GM12865 (cell line): ENCODE measurements around the gene CCDC122.

Experiments used
- DNase-seq: peaks from one replicate; pipeline ENCODE4 v3.0.0; 2010; ENCODE audit warnings: low read depth
- H3K4me3 ChIP-seq: 2 replicates; pipeline ENCODE4 v1.5.1; 2011; ENCODE audit warnings: mild to moderate bottlenecking, low read depth, low read length, control low read depth
- TF ChIP-seq, protein P1 (sequence below): IDR thresholded peaks from 2 replicates; pipeline ENCODE4 v1.5.1; 2011; ENCODE audit warnings: low read length, control low read depth, low read depth, inconsistent platforms; ENCODE audit not compliant: insufficient read depth; ENCODE audit errors: missing control alignments

Gene CCDC122

DNA sequence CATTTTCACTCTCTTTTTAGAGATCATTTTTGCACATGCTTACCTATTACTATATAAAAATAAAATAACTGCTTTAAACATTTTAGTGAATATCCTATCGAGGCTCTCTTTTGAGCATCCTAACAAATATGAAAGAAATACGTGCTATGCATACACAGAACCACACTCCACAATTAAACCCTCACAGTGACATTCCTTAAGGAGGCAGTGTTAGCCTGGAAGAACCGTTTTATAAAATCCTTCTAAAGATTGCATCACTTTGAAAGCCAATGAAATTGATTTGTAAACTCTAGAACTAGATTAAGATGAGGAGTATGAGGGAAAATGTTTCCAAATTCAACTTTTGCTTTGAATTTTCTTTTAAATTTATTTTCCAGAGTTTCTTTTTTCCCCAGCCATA, 81.7 kb downstream of the CCDC122 start:
- DNase-seq: no peak
- no peak overlapping the region for H3K4me3 ChIP-seq
- TF ChIP-seq, protein P1, sequence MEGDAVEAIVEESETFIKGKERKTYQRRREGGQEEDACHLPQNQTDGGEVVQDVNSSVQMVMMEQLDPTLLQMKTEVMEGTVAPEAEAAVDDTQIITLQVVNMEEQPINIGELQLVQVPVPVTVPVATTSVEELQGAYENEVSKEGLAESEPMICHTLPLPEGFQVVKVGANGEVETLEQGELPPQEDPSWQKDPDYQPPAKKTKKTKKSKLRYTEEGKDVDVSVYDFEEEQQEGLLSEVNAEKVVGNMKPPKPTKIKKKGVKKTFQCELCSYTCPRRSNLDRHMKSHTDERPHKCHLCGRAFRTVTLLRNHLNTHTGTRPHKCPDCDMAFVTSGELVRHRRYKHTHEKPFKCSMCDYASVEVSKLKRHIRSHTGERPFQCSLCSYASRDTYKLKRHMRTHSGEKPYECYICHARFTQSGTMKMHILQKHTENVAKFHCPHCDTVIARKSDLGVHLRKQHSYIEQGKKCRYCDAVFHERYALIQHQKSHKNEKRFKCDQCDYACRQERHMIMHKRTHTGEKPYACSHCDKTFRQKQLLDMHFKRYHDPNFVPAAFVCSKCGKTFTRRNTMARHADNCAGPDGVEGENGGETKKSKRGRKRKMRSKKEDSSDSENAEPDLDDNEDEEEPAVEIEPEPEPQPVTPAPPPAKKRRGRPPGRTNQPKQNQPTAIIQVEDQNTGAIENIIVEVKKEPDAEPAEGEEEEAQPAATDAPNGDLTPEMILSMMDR: no peak

DNA sequence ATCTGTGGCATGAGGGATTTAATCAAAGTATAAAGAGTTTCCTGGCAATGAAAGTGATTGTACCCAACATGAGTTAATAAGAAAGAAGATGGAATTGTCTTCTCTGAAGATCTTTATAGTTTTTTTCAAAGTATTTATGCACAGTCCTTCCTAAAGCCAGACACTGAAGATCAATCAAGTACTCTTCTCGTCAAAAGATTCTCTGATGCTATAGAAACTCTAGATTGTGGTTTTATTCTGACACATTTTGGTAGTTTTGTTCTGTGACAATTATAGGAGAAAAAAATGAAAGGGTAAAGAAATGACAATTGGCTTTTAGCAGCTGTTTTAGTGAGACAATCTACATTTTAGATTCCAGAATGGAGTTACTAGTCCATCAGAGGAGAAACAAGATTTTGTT, 82.4 kb downstream of the CCDC122 start:
- no peak overlapping the region for H3K4me3 ChIP-seq
- peak; percentile 22 for DNase-seq
- TF ChIP-seq, protein P1: no peak

DNA sequence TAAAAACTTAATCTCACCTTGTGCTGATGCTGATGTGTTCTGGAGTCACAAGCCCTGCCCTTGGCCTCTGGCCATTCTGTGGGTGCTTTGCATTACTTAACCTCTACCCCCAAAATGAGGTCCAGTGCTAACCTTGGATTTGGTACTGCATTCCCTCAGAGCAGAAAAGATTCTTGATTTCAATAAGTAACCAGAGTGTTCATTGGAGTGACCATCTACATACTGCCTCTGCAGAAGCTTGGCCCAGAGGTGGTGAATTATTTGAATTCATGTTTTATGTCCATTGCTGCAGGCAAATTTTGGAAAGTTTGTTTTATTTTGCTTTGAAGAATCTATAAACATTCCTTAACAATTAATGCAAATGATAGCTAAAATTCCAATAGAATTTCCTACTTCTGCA, 85.1 kb downstream of the CCDC122 start:
- DNase-seq: no peak
- TF ChIP-seq, protein P1: no peak
- H3K4me3 ChIP-seq: no peak overlapping the region

DNA sequence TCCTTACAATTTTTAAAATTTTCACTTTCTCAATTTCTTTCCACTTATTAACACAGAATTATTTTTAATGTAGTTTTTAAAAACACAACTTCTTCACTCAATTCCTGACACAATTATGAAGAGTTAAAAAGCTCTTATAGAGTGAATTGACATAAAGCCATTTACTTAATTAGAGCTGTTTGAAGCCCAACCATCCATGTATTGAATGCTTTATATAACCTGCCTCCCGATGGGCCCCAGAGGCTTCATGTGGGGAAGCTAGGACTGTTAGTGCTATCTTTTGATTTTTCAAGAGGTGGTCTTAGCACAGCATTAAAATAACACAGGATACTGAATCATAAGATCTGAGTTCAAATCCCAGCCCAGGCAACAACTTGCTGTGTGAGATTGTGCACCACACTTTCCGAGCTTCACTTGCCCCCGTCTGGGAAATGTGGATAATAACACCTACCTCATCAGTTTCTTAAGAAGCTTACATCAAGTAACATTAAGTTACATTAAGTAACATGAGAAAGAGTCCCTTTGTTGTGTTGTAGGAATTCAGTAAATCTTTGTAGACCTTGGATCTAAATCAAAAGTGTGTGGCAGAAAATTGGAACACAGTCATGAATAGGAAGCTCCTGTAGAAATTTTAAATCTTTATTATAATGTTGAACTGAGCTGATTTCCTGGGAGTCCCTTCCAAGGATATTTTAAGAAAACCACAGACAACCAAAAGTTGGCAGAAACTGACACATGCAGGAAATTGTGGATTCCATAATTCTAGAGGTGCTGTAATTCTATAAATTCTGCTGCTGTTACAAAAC, 87.3 kb downstream of the CCDC122 start:
- TF ChIP-seq, protein P1: no peak
- no peak overlapping the region for H3K4me3 ChIP-seq
- DNase-seq: no peak

DNA sequence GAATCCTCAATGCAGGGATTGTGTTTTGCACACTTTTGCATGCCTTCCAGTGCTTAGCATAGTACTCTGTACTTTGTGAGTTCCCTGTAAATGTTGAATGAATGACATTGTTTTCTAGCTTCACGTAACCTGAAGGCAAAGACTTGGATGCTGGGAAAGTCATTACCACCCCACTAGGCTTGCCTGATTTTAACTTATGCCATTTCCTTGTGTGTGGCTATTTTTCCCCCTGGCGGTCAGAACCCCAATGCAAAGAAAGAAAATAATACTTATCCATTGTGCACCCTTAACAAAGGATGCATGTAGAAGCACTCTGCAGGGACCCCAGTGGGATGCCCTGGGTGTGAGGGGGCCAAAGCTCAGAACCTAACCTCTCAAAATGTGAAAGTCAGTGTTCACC, 91.5 kb downstream of the CCDC122 start:
- H3K4me3 ChIP-seq: no peak overlapping the region; the same call in 1 of the 2 replicates
- DNase-seq: peak; percentile 61
- TF ChIP-seq, protein P1: peak; percentile 48

DNA sequence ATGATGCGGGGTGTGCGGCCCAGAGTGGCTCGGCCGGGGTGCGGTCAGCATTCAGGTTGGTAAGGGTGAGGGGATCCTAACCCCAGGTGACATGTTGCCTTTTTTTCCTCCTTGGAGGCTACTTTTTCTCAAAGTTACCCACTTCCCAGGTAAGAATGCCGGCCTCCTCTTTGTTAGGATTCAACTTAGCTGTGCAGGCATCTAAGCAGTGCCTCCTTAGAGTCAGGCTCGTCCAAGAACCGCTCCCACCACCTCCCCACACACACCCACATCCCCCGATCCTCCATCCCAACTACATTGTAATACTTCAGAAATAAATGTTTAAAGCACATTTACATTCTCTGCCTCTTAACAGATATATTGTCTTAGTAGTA, 92.0 kb downstream of the CCDC122 start:
- no peak for DNase-seq
- peak overlapping the region; percentile 73 for H3K4me3 ChIP-seq
- TF ChIP-seq, protein P1: no peak
